H1 (cell line): ENCODE measurements around the gene USH2A. TPM values are rescaled to one million over a fixed set of nuclear protein-coding genes. Genes with fewer than 3 reads are reported as not detected.

Source experiments
- CTCF ChIA-PET: fragments of 300-600 bp; sonication (Branson Sonifier 250); formaldehyde crosslinking; loops from one replicate; lab custom pipeline; 2021; ENCODE audit not compliant: partially characterized antibody; lab: Charles Lee
- POLR2A ChIA-PET: fragments of 300-600 bp; sonication (Branson Sonifier 250); formaldehyde crosslinking; loops from one replicate; lab custom pipeline; 2021; ENCODE audit warnings: inconsistent platforms; ENCODE audit not compliant: partially characterized antibody; lab: Charles Lee
- DNase-seq, 2 experiments: peaks; one replicate each; pipeline versions ENCODE4 v3.0.0 to v3.0.0-alpha.2; 2010 to 2022; ENCODE audit warnings: low spot score in 2 of 2, low read depth in 1 of 2, mixed read lengths in 1 of 2
- FAIRE-seq: peaks from 2 replicates; lab custom pipeline; 2011; peaks lifted over from hg19 to GRCh38; lab: Jason Lieb, UNC
- H2AFZ ChIP-seq: 2 replicates; pipeline ENCODE4 v1.8.1; 2012; ENCODE audit warnings: low read length, inconsistent platforms
- H2AK5ac ChIP-seq: 2 replicates; pipeline ENCODE4 v1.6.1; 2013; ENCODE audit warnings: low read depth, low read length
- H2BK120ac ChIP-seq: replicated peaks from 2 replicates; pipeline ENCODE3; 2013; ENCODE audit warnings: low read depth, low read length, inconsistent platforms
- H2BK12ac ChIP-seq: 2 replicates; pipeline ENCODE4 v1.6.1; 2013; ENCODE audit warnings: low read depth, low read length
- H2BK15ac ChIP-seq: 2 replicates; pipeline ENCODE4 v1.6.1; 2013; ENCODE audit warnings: low read length
- H2BK20ac ChIP-seq: 2 replicates; pipeline ENCODE4 v1.6.1; 2013; ENCODE audit warnings: low read length
- H2BK5ac ChIP-seq: 2 replicates; pipeline ENCODE4 v1.6.1; 2013; ENCODE audit warnings: low read depth, low read length
- H3K14ac ChIP-seq: 2 replicates; pipeline ENCODE4 v1.6.1; 2013; ENCODE audit warnings: inconsistent platforms; ENCODE audit not compliant: insufficient read length
- H3K18ac ChIP-seq: 2 replicates; pipeline ENCODE4 v1.6.1; 2013; ENCODE audit warnings: low read length; ENCODE audit errors: extremely low read depth
- H3K23ac ChIP-seq: 2 replicates; pipeline ENCODE4 v1.6.1; 2013; ENCODE audit warnings: inconsistent platforms; ENCODE audit not compliant: insufficient read length
- H3K23me2 ChIP-seq: 2 replicates; pipeline ENCODE4 v1.6.1; 2013; ENCODE audit warnings: low read depth, low read length
- H3K27ac ChIP-seq: 2 replicates; pipeline ENCODE4 v1.6.1; 2011; ENCODE audit warnings: low read depth, low read length, inconsistent platforms
- H3K27me3 ChIP-seq, 4 experiments: replicated peaks in 1 of 4; 1 replicate in 1 of 4; 2 replicates in 3 of 4; pipeline versions ENCODE4 v1.6.1 to v1.8.1; 2011 to 2013; ENCODE audit warnings: low read length in 3 of 4, mild to moderate bottlenecking in 3 of 4, inconsistent platforms in 2 of 4, mixed read lengths in 2 of 4, moderate library complexity in 1 of 4; ENCODE audit not compliant: control insufficient read depth in 3 of 4, insufficient read depth in 3 of 4; ENCODE audit errors: extremely low read depth in 1 of 4
- H3K36me3 ChIP-seq, 4 experiments: 2 replicates each; pipeline versions ENCODE4 v1.6.1 to v1.8.1; 2011 to 2013; ENCODE audit warnings: mild to moderate bottlenecking in 4 of 4, low read length in 3 of 4, moderate library complexity in 2 of 4, control low read depth in 1 of 4, inconsistent platforms in 1 of 4; ENCODE audit not compliant: insufficient read depth in 4 of 4, control insufficient read depth in 2 of 4
- H3K4ac ChIP-seq: replicated peaks from 2 replicates; pipeline ENCODE3; 2013; ENCODE audit warnings: low read length, low read depth, mixed read lengths, inconsistent platforms; ENCODE audit not compliant: insufficient read length
- H3K4me1 ChIP-seq, 4 experiments: replicated peaks in 1 of 4; 1 replicate in 1 of 4; 2 replicates in 3 of 4; pipeline versions ENCODE4 v1.6.1 to v1.8.1; 2011 to 2013; ENCODE audit warnings: low read length in 3 of 4, inconsistent platforms in 2 of 4, mixed read lengths in 1 of 4; ENCODE audit not compliant: insufficient read depth in 4 of 4, control insufficient read depth in 3 of 4
- H3K4me2 ChIP-seq, 2 experiments: 2 replicates each; pipeline versions ENCODE4 v1.6.1 to v1.8.1; 2011 to 2013; ENCODE audit warnings: low read depth in 2 of 2, low read length in 2 of 2, control low read depth in 1 of 2, inconsistent platforms in 1 of 2, mild to moderate bottlenecking in 1 of 2; ENCODE audit not compliant: insufficient read depth in 1 of 2
- H3K4me3 ChIP-seq, 4 experiments: fragments of 200-600, 300-600 bp in 1 of 4; sonication (generic), shearing (Covaris generic), sonication (Bioruptor Twin) in 1 of 4; 2 replicates each; pipeline versions ENCODE4 v1.5.1 to v1.8.1; 2011 to 2016; ENCODE audit warnings: low read length in 4 of 4, low read depth in 3 of 4, control low read depth in 2 of 4, inconsistent platforms in 2 of 4, mild to moderate bottlenecking in 2 of 4, mixed read lengths in 1 of 4, moderate library complexity in 1 of 4; ENCODE audit not compliant: insufficient read depth in 2 of 4; ENCODE audit errors: extremely low read depth in 1 of 4
- H3K56ac ChIP-seq: replicated peaks from 2 replicates; pipeline ENCODE3; 2013; ENCODE audit warnings: low read depth, mild to moderate bottlenecking, mixed read lengths, low read length, inconsistent platforms; ENCODE audit not compliant: insufficient read length
- H3K79me1 ChIP-seq: 2 replicates; pipeline ENCODE4 v1.6.1; 2013; ENCODE audit warnings: low read depth, low read length, control low read depth
- H3K79me2 ChIP-seq, 2 experiments: 2 replicates each; pipeline versions ENCODE4 v1.6.1 to v1.8.1; 2012 to 2013; ENCODE audit warnings: low read length in 2 of 2, mild to moderate bottlenecking in 2 of 2, inconsistent platforms in 1 of 2; ENCODE audit not compliant: insufficient read depth in 2 of 2, control insufficient read depth in 1 of 2
- H3K9ac ChIP-seq, 4 experiments: replicated peaks in 1 of 4; 1 replicate in 1 of 4; 2 replicates in 3 of 4; pipeline versions ENCODE4 v1.6.1 to v1.8.1; 2011 to 2013; ENCODE audit warnings: low read depth in 3 of 4, low read length in 3 of 4, control low read depth in 2 of 4, mild to moderate bottlenecking in 2 of 4, moderate library complexity in 2 of 4, inconsistent platforms in 1 of 4; ENCODE audit errors: extremely low read depth in 1 of 4
- H3K9me3 ChIP-seq, 2 experiments: 2 replicates each; pipeline versions ENCODE4 v1.6.1 to v1.8.1; 2012 to 2013; ENCODE audit warnings: mild to moderate bottlenecking in 2 of 2, moderate library complexity in 2 of 2, control low read depth in 1 of 2, inconsistent platforms in 1 of 2, low read depth in 1 of 2, low read length in 1 of 2, mixed read lengths in 1 of 2; ENCODE audit not compliant: insufficient read depth in 2 of 2
- H4K20me1 ChIP-seq, 2 experiments: replicated peaks in 1 of 2; 2 replicates each; pipeline versions ENCODE3 to v1.8.1; 2011 to 2013; ENCODE audit warnings: inconsistent platforms in 2 of 2, low read length in 2 of 2, mild to moderate bottlenecking in 1 of 2; ENCODE audit not compliant: insufficient read depth in 2 of 2, control insufficient read depth in 1 of 2
- H4K5ac ChIP-seq: 2 replicates; pipeline ENCODE4 v1.6.1; 2013; ENCODE audit warnings: low read length, low read depth, mixed read lengths, inconsistent platforms; ENCODE audit not compliant: insufficient read length
- H4K8ac ChIP-seq: 2 replicates; pipeline ENCODE4 v1.8.0; 2013; ENCODE audit warnings: mild to moderate bottlenecking, moderate library complexity, low read length, inconsistent platforms; ENCODE audit not compliant: insufficient read depth; ENCODE audit errors: extremely low read depth
- H4K91ac ChIP-seq: replicated peaks from 2 replicates; pipeline ENCODE3; 2013; ENCODE audit warnings: low read length, mixed read lengths, inconsistent platforms; ENCODE audit not compliant: insufficient read length
- BACH1 ChIP-seq: IDR thresholded peaks from 2 replicates; pipeline ENCODE4 v1.6.1; 2012; ENCODE audit warnings: low read length, improper control_type of control experiment
- CTBP2 ChIP-seq: IDR thresholded peaks from 2 replicates; pipeline ENCODE4 v1.7.0; 2011; ENCODE audit warnings: borderline replicate concordance, mild to moderate bottlenecking, moderate library complexity, mixed read lengths, low read length; ENCODE audit not compliant: insufficient read depth, insufficient read length
- EP300 ChIP-seq, 2 experiments: IDR thresholded peaks; 1 replicate in 1 of 2; 2 replicates in 1 of 2; pipeline ENCODE4 v1.6.1; 2011 to 2012; ENCODE audit warnings: low read depth in 2 of 2, low read length in 2 of 2, mild to moderate bottlenecking in 2 of 2, borderline replicate concordance in 1 of 2, inconsistent platforms in 1 of 2, moderate library complexity in 1 of 2
- EZH2 ChIP-seq: fragments of 200-600 bp; sonication (generic); IDR thresholded peaks from 2 replicates; pipeline ENCODE4 v1.7.1; 2012; ENCODE audit warnings: low read depth, mild to moderate bottlenecking, moderate library complexity, low read length, inconsistent platforms; ENCODE audit not compliant: severe bottlenecking
- HDAC6 ChIP-seq: IDR thresholded peaks from one replicate; pipeline ENCODE4 v1.7.1; 2012; ENCODE audit warnings: low read depth, mild to moderate bottlenecking, inconsistent platforms, low read length, moderate library complexity
- NRF1 ChIP-seq: IDR thresholded peaks from 2 replicates; pipeline ENCODE4 v1.6.1; 2011; ENCODE audit warnings: mild to moderate bottlenecking, low read depth, low read length, improper control_type of control experiment
- POLR2AphosphoS5 ChIP-seq: IDR thresholded peaks from 2 replicates; pipeline ENCODE4 v1.6.1; 2011; ENCODE audit warnings: low read depth, low read length
- SAP30 ChIP-seq: fragments of 300-600 bp; sonication (generic); IDR thresholded peaks from 2 replicates; pipeline ENCODE4 v1.7.1; 2012; ENCODE audit warnings: low read length, moderate library complexity, mild to moderate bottlenecking, inconsistent platforms; ENCODE audit not compliant: insufficient read depth, insufficient replicate concordance
- SIX5 ChIP-seq: IDR thresholded peaks from 2 replicates; pipeline ENCODE4 v1.6.1; 2011; ENCODE audit warnings: mild to moderate bottlenecking, low read depth, low read length
- TAF1 ChIP-seq: IDR thresholded peaks from 2 replicates; pipeline ENCODE4 v1.6.1; 2011; ENCODE audit warnings: mild to moderate bottlenecking, low read depth, low read length
- TCF12 ChIP-seq: IDR thresholded peaks from 2 replicates; pipeline ENCODE4 v1.6.1; 2011; ENCODE audit warnings: low read depth, mild to moderate bottlenecking, low read length
- TEAD4 ChIP-seq: IDR thresholded peaks from 2 replicates; pipeline ENCODE4 v1.6.1; 2012; ENCODE audit warnings: low read depth, low read length, inconsistent platforms, mixed read lengths
- WGBS, 2 experiments: shearing (Covaris generic) in 1 of 2; methylation state at CpG; one replicate each; pipeline versions ENCODE4 v1.1.6 to v1.1.7; 2013 to 2015; ENCODE audit warnings: low lambda C conversion rate in 2 of 2, mixed read lengths in 2 of 2, inconsistent platforms in 1 of 2, low coverage in 1 of 2, missing lambda C conversion rate in 1 of 2; ENCODE audit not compliant: insufficient replicate concordance in 2 of 2, insufficient coverage in 1 of 2, insufficient read length in 1 of 2; ENCODE audit errors: extremely low coverage in 1 of 2, missing lambda C conversion rate in 1 of 2; 5-methylcytosine and 5-hydroxymethylcytosine counted together
- polyA plus RNA-seq, 7 experiments: library from polyadenylated mRNA; depleted of rRNA in 3 of 7; stranded (reverse) in 5 of 7; unstranded in 2 of 7; fragments of >200 nt in 5 of 7; fragments of 200-250 nt in 2 of 7; gene quantifications; 1 replicate in 5 of 7; 2 replicates in 1 of 7; 4 replicates in 1 of 7; pipeline versions ENCODE4 v1.2.1 to v1.2.3, GENCODE V29; 2011 to 2013; ENCODE audit warnings: missing spikeins in 2 of 7, mixed read lengths in 2 of 7
- total RNA-seq: library from RNA; stranded (reverse); fragmentation: NEBNext Ultra II Directional; extraction: Animal tissue kit (Norgen Biotek cat#: 25700); gene quantifications from 2 replicates; pipeline ENCODE4 v1.2.1, GENCODE V29; 2021
- TF ChIP-seq, protein P1 (sequence below): IDR thresholded peaks from 2 replicates; pipeline ENCODE4 v1.6.1; 2012; ENCODE audit warnings: inconsistent platforms

USH2A gene
- total and polyA plus RNA-seq, 2 of the 8 experiments (the other 6 are each of a cell fraction or from before 2014, with no cell fraction given), result 0.02 to 0.17 TPM

DNA sequence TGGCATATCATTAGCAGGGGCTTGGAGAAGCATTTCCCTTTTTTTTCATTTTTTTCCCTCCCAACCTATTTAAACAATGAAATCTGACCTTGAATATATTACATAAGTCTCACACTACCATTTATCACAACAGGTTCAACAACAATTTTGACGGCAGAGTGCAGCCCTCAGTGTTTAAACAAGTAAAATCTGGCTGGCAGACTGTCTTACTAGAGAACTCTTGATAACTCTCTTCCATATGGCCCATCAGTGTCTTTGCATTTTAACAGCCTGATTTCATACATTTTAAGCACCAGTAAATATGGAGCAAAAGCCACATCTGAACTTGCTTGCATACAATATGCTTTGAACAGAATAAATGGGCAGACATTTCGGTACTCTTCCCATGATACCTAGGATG is 643.1 kb downstream of the USH2A start:
- H3K27me3 ChIP-seq, result no peaks in the 10 kb centered on the region
- no peak for TF ChIP-seq BACH1
- TF ChIP-seq TCF12, result no peak
- no peak for TF ChIP-seq NRF1
- no peak for TF ChIP-seq HDAC6
- no peak for TF ChIP-seq TEAD4
- TF ChIP-seq POLR2AphosphoS5, result no peak
- no peak for TF ChIP-seq SIX5
- TF ChIP-seq TAF1, result no peak
- TF ChIP-seq, protein P1, sequence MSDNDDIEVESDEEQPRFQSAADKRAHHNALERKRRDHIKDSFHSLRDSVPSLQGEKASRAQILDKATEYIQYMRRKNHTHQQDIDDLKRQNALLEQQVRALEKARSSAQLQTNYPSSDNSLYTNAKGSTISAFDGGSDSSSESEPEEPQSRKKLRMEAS, result no peak
- no peak for TF ChIP-seq SAP30
- TF ChIP-seq EZH2, result no peak
- TF ChIP-seq EP300 (IDR thresholded peaks at IDR 0.05; ENCODE audit: borderline replicate concordance in 1 of 2, low read depth in 2 of 2, low read length in 2 of 2), result no peak
- no peak for TF ChIP-seq CTBP2

More for the DNA sequence above, 643.1 kb downstream of the USH2A start:
- no peak overlapping the region for H2BK20ac ChIP-seq
- H3K36me3 ChIP-seq, result no peaks in the 10 kb centered on the region
- no peak overlapping the region for H4K5ac ChIP-seq
- no peak overlapping the region for H3K23ac ChIP-seq
- no peak overlapping the region for H2AFZ ChIP-seq
- 92% methylated on average over 2 of the region's 2 CpGs; no CpG with 5 or more reads in 1 of the 2 experiments for WGBS, 2 experiments
- no peak overlapping the region for H3K4me3 ChIP-seq
- H3K18ac ChIP-seq, result no peak overlapping the region
- no peak overlapping the region for H3K56ac ChIP-seq
- no peaks in the 10 kb centered on the region for H3K79me1 ChIP-seq
- H3K4me1 ChIP-seq, result 0 out of 7 replicates have a peak, but pooled peaks cover 0 to 3% (median 0%) of the 10 kb centered on the region in 4 experiments
- H3K14ac ChIP-seq, result no peak overlapping the region
- H4K8ac ChIP-seq, result no peak overlapping the region
- no peak overlapping the region for H2BK15ac ChIP-seq
- no peaks in the 10 kb centered on the region for H3K79me2 ChIP-seq
- CTCF ChIA-PET, result no interaction called here
- H3K23me2 ChIP-seq, result no peaks in the 10 kb centered on the region
- no peak overlapping the region for H3K27ac ChIP-seq
- H3K4me2 ChIP-seq, result no peak overlapping the region
- H3K9me3 ChIP-seq, result no peaks in the 10 kb centered on the region
- no peak for DNase-seq
- no peak overlapping the region for H2BK5ac ChIP-seq
- H2BK12ac ChIP-seq, result no peak overlapping the region
- FAIRE-seq, result no peak
- H3K9ac ChIP-seq, result no peak overlapping the region
- no peak overlapping the region for H4K91ac ChIP-seq
- H4K20me1 ChIP-seq, result no peaks in the 10 kb centered on the region
- no peak overlapping the region for H3K4ac ChIP-seq
- H2AK5ac ChIP-seq, result no peak overlapping the region
- no peak overlapping the region for H2BK120ac ChIP-seq
- POLR2A ChIA-PET, result no interaction called here
